NCI-H1417 (cell line): ENCODE data around the gene NCKAP5.
"Not testable (repeated sequence)": the region's sequence is repeated elsewhere in the genome, so short reads cannot be mapped to it uniquely, and the experiment has no call there.

Experiments used
- DNase-seq, 3 experiments: peaks; one replicate each; lab custom pipeline; 2025; lab: John Stamatoyannopoulos, UW

Gene NCKAP5

GRCh38 chr2:133522204-133522603 lies 46.1 kb downstream of the NCKAP5 start:
- DNase-seq, result no peak

- DNase-seq, result no peak
Observed at GRCh38 chr2:133521146-133521745, 47.0 kb downstream of the NCKAP5 start.

GRCh38 chr2:133519677-133520076 lies 48.6 kb downstream of the NCKAP5 start:
- not testable (repeated sequence) for DNase-seq

GRCh38 chr2:133518700-133519344 lies 49.4 kb downstream of the NCKAP5 start:
- no peak for DNase-seq

GRCh38 chr2:133517876-133518275 lies 50.4 kb downstream of the NCKAP5 start:
- DNase-seq, result no peak

GRCh38 chr2:133516405-133517026 lies 51.7 kb downstream of the NCKAP5 start:
- DNase-seq, result peak in 1 of 3 experiments; percentile 8

- no peak for DNase-seq
Observed at GRCh38 chr2:133515271-133515670, 53.0 kb downstream of the NCKAP5 start.

- DNase-seq, result no peak
Observed at GRCh38 chr2:133513893-133514292, 54.4 kb downstream of the NCKAP5 start.

GRCh38 chr2:133512121-133512520 lies 56.1 kb downstream of the NCKAP5 start:
- no peak for DNase-seq

GRCh38 chr2:133511679-133512078 lies 56.6 kb downstream of the NCKAP5 start:
- DNase-seq, result no peak

- no peak for DNase-seq
Observed at GRCh38 chr2:133509777-133510176, 58.5 kb downstream of the NCKAP5 start.

- DNase-seq, result peak in 1 of 3 experiments; percentile 1
Observed at GRCh38 chr2:133508546-133509165, 59.6 kb downstream of the NCKAP5 start.

- peak in 1 of 3 experiments; percentile 21 for DNase-seq
Observed at GRCh38 chr2:133506996-133507395, 61.3 kb downstream of the NCKAP5 start.

- no peak for DNase-seq
Observed at GRCh38 chr2:133504566-133505505, 63.4 kb downstream of the NCKAP5 start.

GRCh38 chr2:133503927-133504326 lies 64.3 kb downstream of the NCKAP5 start:
- no peak for DNase-seq

- DNase-seq, result no peak
Observed at GRCh38 chr2:133503323-133503722, 64.9 kb downstream of the NCKAP5 start.

- no peak for DNase-seq
Observed at GRCh38 chr2:133502678-133503077, 65.6 kb downstream of the NCKAP5 start.

- DNase-seq, result no peak
Observed at GRCh38 chr2:133500917-133501316, 67.3 kb downstream of the NCKAP5 start.

- DNase-seq, result no peak
Observed at GRCh38 chr2:133498662-133499585, 69.3 kb downstream of the NCKAP5 start.

- no peak for DNase-seq
Observed at GRCh38 chr2:133497951-133498565, 70.2 kb downstream of the NCKAP5 start.
